ENCODE measurements around the gene COL2A1.

GRCh38 chr12:48008349-48008748 lies 4.1 kb upstream of the COL2A1 start:
- TF ChIP-seq POLR2A (IDR thresholded peaks at IDR 0.05) (no peak), CTCF (IDR thresholded peaks at IDR 0.05) (no peak)

Data from uterus (tissue), 2 donors.